GM23248 (cell line): Measurements from ENCODE around the gene SMARCC2.

Experiments used
- EZH2 ChIP-seq: fragments of 200-600 bp; sonication (generic); IDR thresholded peaks from 2 replicates; pipeline ENCODE4 v1.6.1; 2018; ENCODE audit warnings: antibody characterized with exemption, mild to moderate bottlenecking; ENCODE audit not compliant: insufficient read depth, poor library complexity, severe bottlenecking
- EZH2phosphoT487 ChIP-seq: fragments of 200-600 bp; sonication (generic); IDR thresholded peaks from 2 replicates; pipeline ENCODE4 v1.6.1; 2018; ENCODE audit warnings: antibody characterized with exemption, moderate library complexity, mild to moderate bottlenecking, low read depth; ENCODE audit not compliant: insufficient read depth

DNA sequence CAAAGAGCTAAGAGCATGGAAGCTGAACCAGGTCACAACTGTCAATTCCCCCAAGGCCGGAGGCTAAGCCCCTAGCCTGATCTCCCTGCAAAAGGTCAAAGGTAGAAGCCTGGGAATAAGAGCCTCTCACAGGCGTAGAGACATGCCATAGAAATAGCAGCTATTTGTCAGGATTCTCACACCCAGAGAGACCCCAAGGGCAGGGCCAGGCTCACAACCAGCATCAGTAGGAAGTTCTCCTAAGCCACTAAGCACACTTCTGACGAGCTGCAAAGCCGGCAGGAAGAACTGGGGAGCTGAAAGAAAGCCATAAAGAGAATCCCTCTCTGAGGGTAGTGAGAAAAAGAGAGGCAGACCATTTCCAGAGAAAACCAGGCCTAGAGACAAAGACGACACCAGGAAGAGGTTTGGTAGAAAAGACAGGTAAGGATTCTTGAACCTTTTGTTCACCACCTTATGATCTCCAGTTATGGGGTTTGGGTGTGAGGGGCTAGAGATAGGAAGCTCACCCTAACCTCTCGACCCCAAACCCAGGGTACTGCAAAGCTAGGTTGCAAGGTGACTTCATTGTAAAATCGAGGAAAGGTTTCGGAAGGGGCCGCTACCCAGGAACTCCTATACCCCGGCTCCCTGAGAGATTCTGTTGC lies 1.0 kb downstream of the SMARCC2 start:
- TF ChIP-seq EZH2: no peak
- no peak for TF ChIP-seq EZH2phosphoT487
